HuH-7 (cell line): ENCODE data around the gene PODXL2.

Experiments
- DNase-seq: peaks from one replicate; pipeline ENCODE4 v3.0.0; 2011; ENCODE audit warnings: low spot score

The PODXL2 gene

GRCh38 chr3:127655641-127656040 is 26.7 kb downstream of the PODXL2 start:
- DNase-seq, result no peak

DNA sequence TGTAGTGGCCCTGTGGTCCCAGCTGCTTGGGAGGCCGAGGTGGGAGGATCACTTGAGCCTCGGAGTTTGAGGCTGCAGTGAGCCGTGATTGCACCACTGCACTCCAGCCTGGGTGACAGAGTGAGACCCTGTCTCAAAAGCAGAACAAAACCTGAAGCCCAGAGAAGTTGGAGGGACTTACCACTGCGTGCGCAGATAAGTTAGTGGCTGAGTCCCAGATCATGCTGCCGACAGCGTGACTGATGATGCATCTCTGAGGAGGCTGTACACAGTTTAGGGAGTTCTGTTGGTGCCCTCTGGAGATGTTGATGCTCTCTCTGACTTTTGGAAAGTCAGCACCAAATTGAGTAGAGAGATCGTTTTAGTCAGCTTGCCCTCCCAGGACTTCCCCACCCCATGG is 27.9 kb downstream of the PODXL2 start:
- no peak for DNase-seq

- no peak for DNase-seq
Observed at GRCh38 chr3:127658234-127658633, 29.2 kb downstream of the PODXL2 start.

DNA sequence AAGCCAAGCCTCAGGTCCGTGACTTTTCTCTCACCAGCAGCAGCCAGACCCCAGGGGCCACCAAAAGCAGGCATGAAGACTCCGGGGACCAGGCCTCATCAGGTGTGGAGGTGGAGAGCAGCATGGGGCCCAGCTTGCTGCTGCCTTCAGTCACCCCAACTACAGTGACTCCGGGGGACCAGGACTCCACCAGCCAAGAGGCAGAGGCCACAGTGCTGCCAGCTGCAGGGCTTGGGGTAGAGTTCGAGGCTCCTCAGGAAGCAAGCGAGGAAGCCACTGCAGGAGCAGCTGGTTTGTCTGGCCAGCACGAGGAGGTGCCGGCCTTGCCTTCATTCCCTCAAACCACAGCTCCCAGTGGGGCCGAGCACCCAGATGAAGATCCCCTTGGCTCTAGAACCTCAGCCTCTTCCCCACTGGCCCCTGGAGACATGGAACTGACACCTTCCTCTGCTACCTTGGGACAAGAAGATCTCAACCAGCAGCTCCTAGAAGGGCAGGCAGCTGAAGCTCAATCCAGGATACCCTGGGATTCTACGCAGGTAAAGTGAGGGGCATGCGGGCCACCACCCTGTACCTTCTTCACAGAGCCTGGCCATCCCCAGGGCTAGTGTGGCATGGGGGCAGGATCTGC is 31.8 kb downstream of the PODXL2 start:
- DNase-seq, result no peak

GRCh38 chr3:127661600-127661999 is 32.6 kb downstream of the PODXL2 start:
- no peak for DNase-seq

DNA sequence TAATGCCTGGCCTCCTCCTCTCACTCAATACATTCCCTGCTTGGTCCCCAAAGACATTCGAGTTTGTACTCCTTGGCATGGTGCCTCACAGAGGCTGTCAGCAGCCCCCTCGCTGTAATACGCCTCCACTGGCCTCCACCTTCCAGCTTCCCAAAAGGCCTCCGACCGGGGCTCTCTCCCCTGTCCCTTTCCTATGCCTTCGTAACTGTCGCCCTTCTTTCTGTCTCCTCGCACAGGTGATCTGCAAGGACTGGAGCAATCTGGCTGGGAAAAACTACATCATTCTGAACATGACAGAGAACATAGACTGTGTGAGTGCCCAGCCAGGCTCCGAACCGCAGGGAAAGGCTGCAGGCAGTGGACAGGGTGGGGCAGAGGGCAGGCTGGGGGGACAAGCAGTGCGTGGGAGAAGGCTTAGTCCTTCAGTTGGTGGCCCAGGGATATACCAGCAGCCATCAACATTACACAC is 33.0 kb downstream of the PODXL2 start:
- DNase-seq, result no peak

- DNase-seq, result no peak
Observed at GRCh38 chr3:127663151-127663550, 34.2 kb downstream of the PODXL2 start.

DNA sequence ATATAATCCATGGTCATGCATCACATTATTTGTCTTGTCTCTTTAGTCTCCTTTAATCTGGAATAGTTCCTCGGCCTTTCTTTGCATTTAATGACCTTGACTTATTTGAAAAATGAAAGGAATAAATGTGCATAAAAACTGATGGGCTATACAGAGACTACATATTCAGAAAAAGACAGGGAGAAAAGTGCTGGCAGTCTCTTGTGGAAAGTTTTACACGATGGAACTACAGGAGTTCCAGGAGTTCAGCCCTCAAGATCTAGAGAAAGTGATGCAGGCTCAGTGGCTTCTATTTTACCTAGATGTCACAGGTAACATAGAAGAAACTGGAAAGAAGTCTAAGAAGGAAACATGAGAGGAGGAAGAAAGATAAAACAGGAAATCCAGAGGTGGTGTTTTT is 36.2 kb downstream of the PODXL2 start:
- DNase-seq, result no peak

- DNase-seq, result no peak
Observed at GRCh38 chr3:127665586-127665985, 36.6 kb downstream of the PODXL2 start.

GRCh38 chr3:127666676-127667075 is 37.7 kb downstream of the PODXL2 start:
- no peak for DNase-seq

DNA sequence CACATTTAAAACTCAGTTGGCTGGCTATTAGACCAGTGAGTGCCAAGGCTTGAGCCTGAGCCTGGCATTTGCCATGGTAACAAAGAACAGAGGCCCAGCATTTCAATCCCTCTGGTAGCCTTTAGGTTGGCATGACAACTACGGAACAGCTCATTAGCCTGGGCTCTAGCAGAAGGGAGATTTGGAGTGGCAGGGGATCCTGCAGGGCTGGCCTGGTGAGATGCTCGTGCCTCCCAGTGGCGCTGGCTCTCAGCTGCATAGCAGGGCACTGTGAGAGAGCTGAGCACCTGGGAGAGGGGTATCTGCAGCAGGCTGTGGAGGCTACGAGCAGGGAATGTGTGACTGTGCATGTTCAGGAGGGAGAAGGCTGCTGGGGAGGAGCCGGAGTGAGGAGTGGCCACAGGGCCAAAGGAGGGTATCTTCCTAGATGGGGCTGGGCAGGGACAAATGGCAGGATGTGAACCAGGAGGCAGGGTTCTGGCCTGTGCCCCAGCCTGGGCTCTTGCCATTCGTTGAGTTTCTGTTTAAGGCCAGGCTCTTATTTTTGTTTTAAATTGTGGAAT is 38.2 kb downstream of the PODXL2 start:
- DNase-seq, result no peak

DNA sequence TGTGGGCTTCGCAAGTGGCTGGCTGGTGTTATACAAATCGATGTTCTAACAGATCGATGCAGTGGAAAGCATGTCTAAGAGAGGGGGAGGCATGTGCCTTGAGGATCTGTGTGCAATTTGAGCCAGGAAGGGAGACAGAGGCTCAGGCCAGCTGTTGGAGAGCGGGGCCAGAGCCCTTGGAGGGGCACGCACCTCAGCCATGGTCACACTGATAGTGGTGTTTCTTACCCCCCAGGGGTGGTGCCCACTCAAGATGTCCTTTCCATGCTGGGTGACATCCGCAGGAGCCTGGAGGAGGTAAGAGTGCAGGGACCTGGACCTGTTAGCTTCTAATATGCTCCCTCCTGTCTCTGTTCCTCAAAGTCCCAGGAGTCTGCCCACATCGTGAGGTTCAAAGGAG is 39.9 kb downstream of the PODXL2 start:
- no peak for DNase-seq

- DNase-seq, result no peak
Observed at GRCh38 chr3:127669541-127670228, 40.7 kb downstream of the PODXL2 start.

GRCh38 chr3:127670229-127670559 is 41.2 kb downstream of the PODXL2 start:
- no peak for DNase-seq

DNA sequence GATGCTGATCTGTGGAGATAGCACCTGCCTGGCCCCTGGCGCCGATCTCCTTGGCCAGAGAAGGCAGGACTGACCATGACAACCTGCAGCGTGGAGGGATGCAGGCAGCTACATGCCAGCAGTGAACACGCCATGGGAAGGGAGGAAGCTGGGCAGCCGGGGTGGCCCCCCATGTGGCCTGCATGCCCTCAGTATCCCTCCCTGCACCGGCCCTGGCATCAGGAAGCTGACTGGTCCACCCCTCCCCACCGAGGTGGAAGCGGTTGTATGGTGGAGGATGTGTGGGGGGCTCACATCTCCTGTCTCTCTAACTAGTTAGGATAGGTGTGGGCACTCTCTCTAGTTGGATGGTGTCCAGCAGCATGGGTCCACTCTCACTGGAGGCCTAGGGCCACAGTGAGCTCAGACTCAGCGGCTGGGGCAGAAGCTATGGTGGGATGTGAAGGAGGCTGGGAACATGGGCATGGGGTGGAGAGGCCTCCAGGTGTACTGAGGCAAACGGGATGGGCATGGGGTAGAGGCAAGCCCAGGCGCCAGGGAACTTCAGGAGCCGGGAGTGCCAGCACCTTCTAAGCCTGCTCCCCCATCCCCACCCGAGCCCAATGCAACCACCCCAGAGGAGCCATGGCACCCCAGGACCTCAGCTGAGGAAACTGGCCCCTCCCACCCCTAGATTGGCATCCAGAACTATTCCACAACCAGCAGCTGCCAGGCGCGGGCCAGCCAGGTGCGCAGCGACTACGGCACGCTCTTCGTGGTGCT is 42.0 kb downstream of the PODXL2 start:
- no peak for DNase-seq

- no peak for DNase-seq
Observed at GRCh38 chr3:127671523-127672428, 42.8 kb downstream of the PODXL2 start.

GRCh38 chr3:127672429-127673190 is 43.6 kb downstream of the PODXL2 start, which contains the start of gene ABTB1:
ABTB1 (plus strand) TSS chr3:127672952; CDS start chr3:127673026, 74 bp downstream.
- peak; percentile 91 for DNase-seq

GRCh38 chr3:127673191-127674100 is 44.5 kb downstream of the PODXL2 start:
- DNase-seq, result peak; percentile 83

- DNase-seq, result no peak
Observed at GRCh38 chr3:127674101-127674721, 45.2 kb downstream of the PODXL2 start.
